Measurements from ENCODE around the gene IER5L.

GRCh38 chr9:129183495-129184218 lies 5.6 kb upstream of the IER5L start:
- TF ChIP-seq CTCF (tag by site-specific recombination; IDR thresholded peaks at IDR 0.05) (no peak), ZNF239 (tag by site-specific recombination; IDR thresholded peaks at IDR 0.05) (no peak), ZNF23 (tag by site-specific recombination; IDR thresholded peaks at IDR 0.05; ENCODE audit: borderline replicate concordance) (peak; percentile 90; the same call in 1 of the 2 replicates), ZNF175 (tag by site-specific recombination; IDR thresholded peaks at IDR 0.05) (no peak), ZNF707 (tag by site-specific recombination; IDR thresholded peaks at IDR 0.05) (no peak)
